Testis (tissue), 2 donors: ENCODE measurements around the gene ARL4A.

ENCODE experiments used
- POLR2A ChIP-seq: fragments of 450-650 bp; IDR thresholded peaks from one replicate; pipeline ENCODE4 v1.6.1; 2017; ENCODE audit warnings: antibody characterized with exemption, mild to moderate bottlenecking, moderate library complexity
- TF ChIP-seq, protein P1 (sequence below), 3 experiments: fragments of 450-650 bp in 2 of 3; fragments of 200-600 bp in 1 of 3; sonication (generic) in 1 of 3; IDR thresholded peaks; one replicate each; pipeline ENCODE4 v1.5.1; 2016 to 2019; ENCODE audit warnings: antibody characterized with exemption in 3 of 3, mild to moderate bottlenecking in 2 of 3, moderate library complexity in 1 of 3

DNA sequence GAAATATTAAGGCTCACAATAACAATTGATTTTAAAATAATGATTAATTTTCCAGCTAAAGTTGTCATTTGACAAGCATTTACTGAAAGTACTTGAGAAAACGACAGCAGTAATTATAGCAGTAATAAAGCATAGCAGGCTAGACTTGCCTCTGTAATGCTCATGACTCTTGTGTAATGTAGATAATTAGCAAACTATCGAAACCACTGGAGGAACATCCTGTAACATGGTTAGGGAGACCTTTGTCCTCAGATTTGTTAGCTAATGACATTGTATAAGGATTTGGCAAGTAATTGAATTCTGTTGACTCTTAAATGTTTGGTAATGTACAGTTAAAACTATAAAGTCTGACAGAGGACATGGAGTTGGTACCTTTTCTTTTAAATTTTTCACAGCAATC is 24.8 kb downstream of the ARL4A start:
- no peak for TF ChIP-seq POLR2A
- TF ChIP-seq, protein P1, sequence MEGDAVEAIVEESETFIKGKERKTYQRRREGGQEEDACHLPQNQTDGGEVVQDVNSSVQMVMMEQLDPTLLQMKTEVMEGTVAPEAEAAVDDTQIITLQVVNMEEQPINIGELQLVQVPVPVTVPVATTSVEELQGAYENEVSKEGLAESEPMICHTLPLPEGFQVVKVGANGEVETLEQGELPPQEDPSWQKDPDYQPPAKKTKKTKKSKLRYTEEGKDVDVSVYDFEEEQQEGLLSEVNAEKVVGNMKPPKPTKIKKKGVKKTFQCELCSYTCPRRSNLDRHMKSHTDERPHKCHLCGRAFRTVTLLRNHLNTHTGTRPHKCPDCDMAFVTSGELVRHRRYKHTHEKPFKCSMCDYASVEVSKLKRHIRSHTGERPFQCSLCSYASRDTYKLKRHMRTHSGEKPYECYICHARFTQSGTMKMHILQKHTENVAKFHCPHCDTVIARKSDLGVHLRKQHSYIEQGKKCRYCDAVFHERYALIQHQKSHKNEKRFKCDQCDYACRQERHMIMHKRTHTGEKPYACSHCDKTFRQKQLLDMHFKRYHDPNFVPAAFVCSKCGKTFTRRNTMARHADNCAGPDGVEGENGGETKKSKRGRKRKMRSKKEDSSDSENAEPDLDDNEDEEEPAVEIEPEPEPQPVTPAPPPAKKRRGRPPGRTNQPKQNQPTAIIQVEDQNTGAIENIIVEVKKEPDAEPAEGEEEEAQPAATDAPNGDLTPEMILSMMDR (IDR thresholded peaks at IDR 0.05), result no peak
